HG03457 (cell line): ENCODE measurements around the gene ISX.

Experiments
- ATAC-seq: cut with Tn5 transposase; IDR thresholded peaks from one replicate; pipeline ENCODE4 v1.9.1; 2021; ENCODE audit warnings: moderate number of reproducible peaks; ENCODE audit not compliant: unreplicated experiment

The ISX gene

GRCh38 chr22:35051791-35052190, 14.2 kb upstream of the ISX start:
- no peak for ATAC-seq

GRCh38 chr22:35053060-35053835, 12.7 kb upstream of the ISX start:
- ATAC-seq = no peak

- no peak for ATAC-seq
Observed at GRCh38 chr22:35054064-35054463, 11.9 kb upstream of the ISX start.

DNA sequence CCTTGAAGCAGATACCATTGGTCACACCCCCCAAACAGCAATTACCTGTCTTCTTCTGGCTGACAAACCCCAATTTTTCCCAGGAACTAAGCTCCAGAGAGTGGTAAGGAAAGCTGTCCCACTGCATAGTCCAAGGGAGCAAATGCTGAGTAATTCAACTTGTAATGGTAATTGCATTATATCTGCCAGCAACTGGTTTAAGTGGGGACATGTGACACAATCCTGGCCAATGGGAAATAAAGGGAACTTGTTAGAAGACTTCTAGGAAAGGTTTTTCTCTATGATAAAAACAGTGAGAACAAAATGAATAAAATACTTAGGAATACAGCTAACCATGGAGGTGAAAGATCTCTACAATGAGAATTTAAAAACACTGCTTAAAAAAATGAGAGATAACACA, 9.5 kb upstream of the ISX start:
- no peak for ATAC-seq

- no peak for ATAC-seq
Observed at GRCh38 chr22:35057155-35057554, 8.8 kb upstream of the ISX start.

DNA sequence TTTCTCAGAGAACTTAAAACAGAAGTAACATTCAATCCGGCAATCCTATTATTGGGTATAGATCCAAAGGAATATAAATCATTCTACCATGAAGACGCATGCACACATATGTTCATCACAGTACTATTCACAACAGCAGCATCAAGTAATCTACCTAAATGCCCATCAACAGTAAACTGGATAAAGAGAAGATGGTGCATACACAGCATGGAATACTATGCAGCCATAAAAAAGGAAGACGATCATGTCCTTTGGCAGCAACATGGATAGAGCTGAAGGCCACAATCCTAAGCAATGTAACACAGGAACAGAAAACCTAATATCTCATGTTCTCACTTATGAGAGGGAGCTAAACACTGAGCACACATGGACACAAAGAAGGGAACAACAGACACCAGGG, 6.3 kb upstream of the ISX start:
- no peak for ATAC-seq

DNA sequence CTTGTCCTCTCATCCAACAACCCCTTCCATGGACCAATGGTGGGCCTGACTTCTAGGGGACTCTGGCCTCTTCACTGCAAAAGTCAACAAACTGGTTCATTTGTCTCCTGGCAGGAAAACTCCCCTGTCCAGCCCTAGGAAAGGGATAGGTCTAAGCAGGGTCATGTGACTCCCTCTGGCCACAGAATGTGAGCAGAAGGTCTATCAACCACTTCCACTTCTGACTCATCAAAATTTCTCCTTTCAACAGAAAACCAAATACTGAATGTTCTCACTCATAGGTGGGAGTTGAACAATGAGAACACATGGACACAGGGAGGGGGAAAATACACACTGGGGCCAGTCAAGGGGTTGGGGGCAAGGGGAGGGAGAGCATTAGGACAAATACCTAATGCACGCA, 1.3 kb upstream of the ISX start:
- no peak for ATAC-seq

GRCh38 chr22:35065183-35065582, 775 bp upstream of the ISX start:
- ATAC-seq = no peak

GRCh38 chr22:35066768-35067167, 810 bp downstream of the ISX start:
- ATAC-seq = no peak

GRCh38 chr22:35069541-35069940, 3.6 kb downstream of the ISX start:
- ATAC-seq = no peak

DNA sequence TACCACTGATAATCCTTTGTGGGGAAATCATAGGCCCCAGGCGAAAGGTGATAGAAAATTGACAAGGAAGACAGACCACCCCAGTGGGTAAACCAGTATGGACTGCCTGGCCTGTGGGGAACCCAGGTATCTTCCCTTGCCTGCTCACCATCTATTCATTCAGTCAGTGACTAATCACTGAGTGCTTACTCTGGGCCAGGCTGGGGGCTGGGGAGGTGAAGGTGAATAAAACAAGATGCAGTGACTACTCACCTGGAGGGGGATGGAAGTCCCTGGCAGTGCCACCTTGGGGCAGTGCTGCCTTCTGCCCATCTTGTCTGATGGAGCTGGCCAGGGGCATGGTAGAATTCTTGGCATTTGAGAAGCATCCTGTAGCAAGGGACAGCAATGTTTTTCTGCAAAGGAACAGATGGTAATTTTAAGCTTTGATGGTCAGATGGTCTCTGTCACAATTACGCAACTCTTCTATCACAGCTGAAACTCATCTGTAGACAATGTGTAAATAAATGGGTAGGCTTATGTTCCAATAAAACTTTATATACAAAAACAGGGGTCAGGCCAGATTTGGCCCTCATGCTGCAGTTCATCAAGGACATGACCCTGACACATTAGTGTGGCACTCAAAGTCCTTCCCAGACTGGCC, 4.6 kb downstream of the ISX start:
- ATAC-seq = no peak

GRCh38 chr22:35071784-35072183, 5.8 kb downstream of the ISX start:
- no peak for ATAC-seq

- no peak for ATAC-seq
Observed at GRCh38 chr22:35072925-35073324, 7.0 kb downstream of the ISX start.

- no peak for ATAC-seq
Observed at GRCh38 chr22:35074583-35074982, 8.6 kb downstream of the ISX start.

DNA sequence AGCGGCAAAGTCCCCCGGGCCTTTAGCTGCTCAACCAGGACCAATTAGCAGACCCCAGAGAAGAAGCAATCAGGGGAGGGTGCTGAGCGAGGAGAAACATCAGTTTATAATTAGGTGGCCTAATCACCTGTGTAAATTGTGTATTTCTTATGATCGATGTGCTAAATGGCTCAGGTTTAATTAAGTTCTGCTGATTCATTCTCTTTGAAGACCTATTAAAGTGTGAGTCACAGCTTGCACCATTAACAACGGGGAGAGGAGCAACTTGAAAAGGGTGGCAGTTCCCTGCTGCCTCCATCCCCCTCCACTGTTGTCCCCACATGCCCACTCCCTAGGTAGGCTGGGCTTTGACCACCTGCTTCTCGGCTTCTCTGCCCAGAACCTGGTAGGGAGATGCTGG, 10.7 kb downstream of the ISX start:
- ATAC-seq = no peak

DNA sequence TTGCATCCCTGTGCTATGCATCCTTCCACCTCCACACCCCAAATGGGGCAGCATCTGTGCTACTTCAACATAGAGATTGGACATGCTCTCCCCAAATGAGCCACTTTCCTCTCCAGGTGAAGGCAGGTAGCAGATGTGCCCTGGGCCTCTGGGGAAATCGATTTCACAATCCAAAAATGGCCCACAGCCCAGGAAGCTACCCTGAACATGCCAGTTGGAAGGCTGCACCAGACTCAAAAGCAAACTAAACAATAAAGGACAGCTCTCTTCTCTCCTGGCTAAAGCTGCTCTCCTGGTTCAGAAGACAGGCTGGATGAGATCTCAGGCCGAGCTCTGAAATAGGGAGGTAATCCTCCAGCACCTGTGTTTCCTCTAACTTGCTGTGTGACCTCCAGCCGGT, 19.7 kb downstream of the ISX start:
- ATAC-seq = no peak

DNA sequence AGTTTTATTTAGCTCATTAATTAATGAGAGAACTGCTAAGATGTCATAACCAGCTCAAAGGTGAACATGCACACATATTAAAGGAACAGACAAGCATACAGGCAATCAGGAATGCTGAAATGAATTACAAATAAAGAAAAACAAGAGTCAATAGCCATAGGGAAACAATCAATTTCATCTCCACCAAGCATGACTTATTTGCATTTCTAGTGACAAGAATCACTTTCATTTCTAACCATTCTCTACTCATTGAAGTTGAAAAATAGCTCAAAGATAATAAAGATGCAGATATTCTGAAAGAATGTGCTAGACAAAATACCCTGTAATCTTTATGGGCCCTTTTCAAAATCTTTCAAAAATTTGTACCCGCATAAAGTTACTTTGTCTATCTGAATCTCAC, 23.2 kb downstream of the ISX start:
- no peak for ATAC-seq

GRCh38 chr22:35092406-35092805, 26.4 kb downstream of the ISX start:
- no peak for ATAC-seq

GRCh38 chr22:35098921-35099320, 33.0 kb downstream of the ISX start:
- no peak for ATAC-seq

DNA sequence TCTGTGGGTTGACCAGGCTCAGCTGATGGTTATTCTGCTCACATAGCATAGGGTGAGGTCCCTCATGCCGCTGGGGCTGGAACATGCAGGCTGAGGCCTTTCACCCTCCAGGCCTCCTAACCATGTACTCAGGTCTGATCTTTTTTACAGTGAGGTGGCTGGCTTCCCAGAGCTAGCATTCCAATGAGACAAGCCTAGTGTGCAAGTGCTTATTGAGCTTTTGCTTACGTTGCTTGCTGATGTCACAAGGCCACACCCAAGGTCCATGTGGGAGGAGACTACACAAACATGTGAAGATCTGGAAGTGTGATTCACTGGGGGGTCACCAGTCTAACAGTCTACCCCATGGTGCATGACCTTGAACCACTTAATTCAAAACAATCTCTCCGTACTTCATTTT, 33.9 kb downstream of the ISX start:
- ATAC-seq = no peak

- no peak for ATAC-seq
Observed at GRCh38 chr22:35102663-35103062, 36.7 kb downstream of the ISX start.

- no peak for ATAC-seq
Observed at GRCh38 chr22:35103761-35104160, 37.8 kb downstream of the ISX start.

- no peak for ATAC-seq
Observed at GRCh38 chr22:35104491-35104890, 38.5 kb downstream of the ISX start.
